ENCODE measurements around the gene CYP2D6. TPM values are rescaled to one million over a fixed set of nuclear protein-coding genes. Genes with fewer than 3 reads are reported as not detected.

Gene CYP2D6
- total RNA-seq, 1 experiment from 2014 or later: 2.7 TPM

DNA sequence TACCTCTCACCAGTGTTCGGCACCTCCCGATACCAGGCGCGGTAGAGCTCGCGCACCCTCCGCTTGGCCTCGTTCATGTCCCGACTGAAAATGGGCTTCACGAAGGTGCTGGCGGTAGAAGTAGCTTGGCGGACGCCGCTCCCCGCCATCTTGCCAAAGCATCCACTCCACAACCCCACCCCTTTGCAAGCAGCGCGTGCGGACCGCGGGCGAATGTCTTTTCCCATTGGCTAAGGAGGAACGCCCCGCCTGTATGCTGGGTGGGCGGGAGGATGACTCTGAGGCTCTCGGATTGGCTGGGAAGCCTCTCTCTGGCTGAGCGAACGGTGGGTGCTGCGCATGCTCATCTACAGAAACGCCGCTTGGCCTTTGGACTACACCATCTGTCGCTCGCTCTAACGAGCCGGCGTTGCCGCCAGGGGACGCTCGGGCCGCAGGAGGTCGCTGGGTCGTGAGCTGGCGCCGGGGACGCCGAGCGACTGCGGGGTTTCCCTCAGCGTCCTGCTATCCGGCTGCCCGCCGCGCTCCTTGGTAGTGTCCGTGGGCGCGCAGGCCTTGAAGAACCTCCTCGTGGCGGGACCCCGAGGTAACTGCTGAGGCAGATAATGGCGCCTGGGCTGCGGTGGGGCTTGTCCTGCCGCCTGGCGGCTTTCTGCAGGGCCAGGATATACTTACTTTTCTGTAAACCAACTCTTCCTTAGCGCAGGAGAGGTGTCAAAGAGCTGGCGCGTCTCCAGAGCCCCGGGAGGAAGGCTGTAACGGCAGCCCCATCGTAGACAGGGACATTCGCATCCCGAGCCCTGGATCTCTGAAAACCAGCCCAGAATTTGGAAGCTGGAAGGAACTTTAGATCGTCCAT, 39.8 kb downstream of the CYP2D6 start, which contains the start of gene NDUFA6:
Gene NDUFA6 (minus strand): TSS at position 177 of the 859 bp plus-strand sequence. CDS start 28 bp downstream, at position 149.
- BruUV-seq (replicated peaks): no TSS peak
- intact Hi-C loops (cut with micrococcal nuclease; ENCODE audit: unreplicated experiment) (no loop called here), in situ Hi-C loops (cut with HindIII; ENCODE audit: low pct_unique_long_range_greater_than_20kb, low sequenced_read_pairs) (no loop called here)
- ChIA-PET POLR2A (no interaction called here), CTCF (interaction anchor here (0.7 to 2.5 kb wide), 4 partner anchors 15 to 353 kb away, joined by 3 to 12 read pairs (median 5); no protein-coding TSS in a partner anchor)
- Histone ChIP-seq H3K27me3 (ENCODE audit: control insufficient read depth, insufficient read depth, low read length) (no peaks in the 10 kb centered on the region), H3K4me3 (ENCODE audit: low read depth in 2 of 2, low read length in 2 of 2) (peak within 1 kb of the TSS; percentile 81 to 85), H3K36me3 (ENCODE audit: control insufficient read depth, insufficient read depth, low read length) (no peaks in the 10 kb centered on the region; the same call in none of the 2 replicates), H3K4me1 (ENCODE audit: control insufficient read depth, insufficient read depth, low read length) (no peaks in the 10 kb centered on the region), H3K9me3 (ENCODE audit: control insufficient read depth, insufficient read depth, low read depth, low read length) (no peaks in the 10 kb centered on the region), H3K27ac (ENCODE audit: low read length) (peak within 1 kb of the TSS; percentile 90)
- ATAC-seq (peak; percentile 98), DNase-seq (ENCODE audit: low read depth, low spot score) (peak; percentile 93)
- TF ChIP-seq SIN3A (IDR thresholded peaks at IDR 0.05; ENCODE audit: borderline replicate concordance, insufficient read depth, low read depth, low read length) (0 out of 2 replicates have a peak, but pooled peaks have one; percentile 62), POLR2AphosphoS5 (IDR thresholded peaks at IDR 0.05; ENCODE audit: low read depth, low read length) (peak; percentile 79), TCF7L2 (IDR thresholded peaks at IDR 0.05; ENCODE audit: low read depth, low read length) (peak; percentile 67; the same call in 1 of the 2 replicates)
- TF ChIP-seq, protein P1, sequence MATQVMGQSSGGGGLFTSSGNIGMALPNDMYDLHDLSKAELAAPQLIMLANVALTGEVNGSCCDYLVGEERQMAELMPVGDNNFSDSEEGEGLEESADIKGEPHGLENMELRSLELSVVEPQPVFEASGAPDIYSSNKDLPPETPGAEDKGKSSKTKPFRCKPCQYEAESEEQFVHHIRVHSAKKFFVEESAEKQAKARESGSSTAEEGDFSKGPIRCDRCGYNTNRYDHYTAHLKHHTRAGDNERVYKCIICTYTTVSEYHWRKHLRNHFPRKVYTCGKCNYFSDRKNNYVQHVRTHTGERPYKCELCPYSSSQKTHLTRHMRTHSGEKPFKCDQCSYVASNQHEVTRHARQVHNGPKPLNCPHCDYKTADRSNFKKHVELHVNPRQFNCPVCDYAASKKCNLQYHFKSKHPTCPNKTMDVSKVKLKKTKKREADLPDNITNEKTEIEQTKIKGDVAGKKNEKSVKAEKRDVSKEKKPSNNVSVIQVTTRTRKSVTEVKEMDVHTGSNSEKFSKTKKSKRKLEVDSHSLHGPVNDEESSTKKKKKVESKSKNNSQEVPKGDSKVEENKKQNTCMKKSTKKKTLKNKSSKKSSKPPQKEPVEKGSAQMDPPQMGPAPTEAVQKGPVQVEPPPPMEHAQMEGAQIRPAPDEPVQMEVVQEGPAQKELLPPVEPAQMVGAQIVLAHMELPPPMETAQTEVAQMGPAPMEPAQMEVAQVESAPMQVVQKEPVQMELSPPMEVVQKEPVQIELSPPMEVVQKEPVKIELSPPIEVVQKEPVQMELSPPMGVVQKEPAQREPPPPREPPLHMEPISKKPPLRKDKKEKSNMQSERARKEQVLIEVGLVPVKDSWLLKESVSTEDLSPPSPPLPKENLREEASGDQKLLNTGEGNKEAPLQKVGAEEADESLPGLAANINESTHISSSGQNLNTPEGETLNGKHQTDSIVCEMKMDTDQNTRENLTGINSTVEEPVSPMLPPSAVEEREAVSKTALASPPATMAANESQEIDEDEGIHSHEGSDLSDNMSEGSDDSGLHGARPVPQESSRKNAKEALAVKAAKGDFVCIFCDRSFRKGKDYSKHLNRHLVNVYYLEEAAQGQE (IDR thresholded peaks at IDR 0.05; ENCODE audit: insufficient read depth in 1 of 2, low read depth in 2 of 2, low read length in 1 of 2): no peak
- TF ChIP-seq, protein P2, sequence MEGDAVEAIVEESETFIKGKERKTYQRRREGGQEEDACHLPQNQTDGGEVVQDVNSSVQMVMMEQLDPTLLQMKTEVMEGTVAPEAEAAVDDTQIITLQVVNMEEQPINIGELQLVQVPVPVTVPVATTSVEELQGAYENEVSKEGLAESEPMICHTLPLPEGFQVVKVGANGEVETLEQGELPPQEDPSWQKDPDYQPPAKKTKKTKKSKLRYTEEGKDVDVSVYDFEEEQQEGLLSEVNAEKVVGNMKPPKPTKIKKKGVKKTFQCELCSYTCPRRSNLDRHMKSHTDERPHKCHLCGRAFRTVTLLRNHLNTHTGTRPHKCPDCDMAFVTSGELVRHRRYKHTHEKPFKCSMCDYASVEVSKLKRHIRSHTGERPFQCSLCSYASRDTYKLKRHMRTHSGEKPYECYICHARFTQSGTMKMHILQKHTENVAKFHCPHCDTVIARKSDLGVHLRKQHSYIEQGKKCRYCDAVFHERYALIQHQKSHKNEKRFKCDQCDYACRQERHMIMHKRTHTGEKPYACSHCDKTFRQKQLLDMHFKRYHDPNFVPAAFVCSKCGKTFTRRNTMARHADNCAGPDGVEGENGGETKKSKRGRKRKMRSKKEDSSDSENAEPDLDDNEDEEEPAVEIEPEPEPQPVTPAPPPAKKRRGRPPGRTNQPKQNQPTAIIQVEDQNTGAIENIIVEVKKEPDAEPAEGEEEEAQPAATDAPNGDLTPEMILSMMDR (IDR thresholded peaks at IDR 0.05): peak; percentile 96

DNA sequence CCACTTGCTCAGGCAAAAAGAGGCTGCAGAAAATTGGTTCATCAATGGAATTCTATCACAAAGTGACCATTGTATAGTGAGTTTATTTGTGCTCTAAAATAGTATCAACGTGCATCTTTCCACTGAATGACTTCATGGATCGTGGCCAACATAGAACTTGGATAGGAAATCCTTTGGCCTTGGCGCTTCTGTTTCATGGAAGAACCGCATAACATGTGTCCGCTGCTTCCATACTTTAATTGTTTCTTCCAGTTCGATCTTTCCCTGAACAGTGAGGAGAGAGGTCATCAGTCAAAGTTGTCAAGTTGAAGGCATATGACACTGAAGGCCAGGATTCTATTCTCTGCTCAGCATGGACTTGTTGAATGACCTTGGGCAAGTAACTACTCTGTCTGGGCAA, 44.6 kb downstream of the CYP2D6 start:
- H3K27me3 ChIP-seq (ENCODE audit: control insufficient read depth, insufficient read depth, low read length): no peaks in the 10 kb centered on the region
- ChIA-PET CTCF (no interaction called here), POLR2A (no interaction called here)
- H3K4me1 ChIP-seq (ENCODE audit: control insufficient read depth, insufficient read depth, low read length): peaks cover 3% of the 10 kb centered on the region; the same call in 1 of the 2 replicates
- in situ Hi-C loops (cut with HindIII; ENCODE audit: low pct_unique_long_range_greater_than_20kb, low sequenced_read_pairs) (no loop called here), intact Hi-C loops (cut with micrococcal nuclease; ENCODE audit: unreplicated experiment) (no loop called here)
- no peak overlapping the region for H3K27ac ChIP-seq (ENCODE audit: low read length)
- ATAC-seq (no peak), DNase-seq (ENCODE audit: low read depth, low spot score) (no peak)
- no peaks in the 10 kb centered on the region for H3K9me3 ChIP-seq (ENCODE audit: control insufficient read depth, insufficient read depth, low read depth, low read length)
- H3K4me3 ChIP-seq (ENCODE audit: low read depth in 2 of 2, low read length in 2 of 2): no peak overlapping the region
- no TSS peak for BruUV-seq (replicated peaks)
- TF ChIP-seq, protein P1 (IDR thresholded peaks at IDR 0.05; ENCODE audit: insufficient read depth in 1 of 2, low read depth in 2 of 2, low read length in 1 of 2): no peak
- TF ChIP-seq POLR2AphosphoS5 (IDR thresholded peaks at IDR 0.05; ENCODE audit: low read depth, low read length) (no peak), SIN3A (IDR thresholded peaks at IDR 0.05; ENCODE audit: borderline replicate concordance, insufficient read depth, low read depth, low read length) (no peak), TCF7L2 (IDR thresholded peaks at IDR 0.05; ENCODE audit: low read depth, low read length) (no peak)
- TF ChIP-seq, protein P2 (IDR thresholded peaks at IDR 0.05): no peak
- H3K36me3 ChIP-seq (ENCODE audit: control insufficient read depth, insufficient read depth, low read length): peaks cover 3% of the 10 kb centered on the region
